ENCODE data around the gene GSE1. TPM values are rescaled to one million over a fixed set of nuclear protein-coding genes. Genes with fewer than 3 reads are reported as not detected.

Gene GSE1
- total and polyA plus RNA-seq, 2 of the 13 experiments (the other 11 are each of a cell fraction or from before 2014, with no cell fraction given), result 16.1 to 31.2 TPM

- no peak overlapping the region for H3K27ac ChIP-seq (ENCODE audit: extremely low read length, insufficient read depth, low read length)
- 0 out of 2 replicates have a peak, but pooled peaks cover 5% of the 10 kb centered on the region for H3K4me1 ChIP-seq (ENCODE audit: insufficient read depth, low read length)
- no peak overlapping the region for H3K4me2 ChIP-seq (ENCODE audit: low read depth, low read length)
- in situ Hi-C loops (cut with HindIII; ENCODE audit: extremely low pct_ligation_motif_present, low pct_unique_long_range_greater_than_20kb), result loop anchor here (5.0 kb wide), 1 partner anchor 60 kb away; no protein-coding TSS in a partner anchor
- no peak overlapping the region for H3K4me3 ChIP-seq (replicated peaks in 1 of 3; ENCODE audit: insufficient read depth in 1 of 3, low read depth in 2 of 3, low read length in 3 of 3)
- peak; percentile 43 for FAIRE-seq
- no peak overlapping the region for H2AFZ ChIP-seq (ENCODE audit: low read length)
- H3K36me3 ChIP-seq (replicated peaks in 1 of 2; ENCODE audit: control insufficient read depth in 1 of 2, insufficient read depth in 2 of 2, low read length in 2 of 2), result no peaks in the 10 kb centered on the region
- peaks cover 7 to 36% of the 10 kb centered on the region in 2 experiments; a peak in 4 of 5 replicates for H3K27me3 ChIP-seq (ENCODE audit: control insufficient read depth in 1 of 2, insufficient read depth in 2 of 2, low read length in 2 of 2)
- H3K9ac ChIP-seq (ENCODE audit: insufficient read depth, low read depth, low read length), result no peak overlapping the region
- ATAC-seq, result peak; percentile 72
- no peaks in the 10 kb centered on the region for H3K79me2 ChIP-seq (ENCODE audit: insufficient read depth, low read length)
- WGBS (ENCODE audit: low lambda C conversion rate), result 16% methylated on average over 16 of the region's 21 CpGs
- POLR2A ChIA-PET, result no interaction called here
- intact Hi-C loops (cut with micrococcal nuclease; ENCODE audit: unreplicated experiment), result loop anchor here (1.0 to 10.0 kb wide), 2 partner anchors 42 to 323 kb away; no protein-coding TSS in a partner anchor
- peaks cover 3% of the 10 kb centered on the region; the same call in 1 of the 2 replicates for H4K20me1 ChIP-seq (ENCODE audit: insufficient read depth, low read length)
- CTCF ChIA-PET (ENCODE audit: low intra/inter-chr PET ratio, low total read pairs), result interaction anchor here (0.7 to 2.9 kb wide), 7 partner anchors 42 to 370 kb away, joined by 3 to 18 read pairs (median 5); no protein-coding TSS in a partner anchor
- DNase-seq (ENCODE audit: low spot score), result peak; percentile 60
- no TSS peak for BruUV-seq (replicated peaks)
- H3K9me3 ChIP-seq (ENCODE audit: low read length), result no peaks in the 10 kb centered on the region
- TF ChIP-seq GABPB1 (CRISPR knock-in tag; IDR thresholded peaks at IDR 0.05), result 0 out of 2 replicates have a peak, but pooled peaks have one; percentile 39
- peak; percentile 49; the same call in 1 of the 2 replicates for TF ChIP-seq FOXC1 (CRISPR knock-in tag; IDR thresholded peaks at IDR 0.05; ENCODE audit: borderline replicate concordance)
- peak; percentile 80 for TF ChIP-seq ARID3A (IDR thresholded peaks at IDR 0.05; ENCODE audit: low read depth, low read length)
- TF ChIP-seq HNRNPL (IDR thresholded peaks at IDR 0.05; ENCODE audit: low read depth, low read length), result peak; percentile 91; the same call in 1 of the 2 replicates
- TF ChIP-seq, protein P1, sequence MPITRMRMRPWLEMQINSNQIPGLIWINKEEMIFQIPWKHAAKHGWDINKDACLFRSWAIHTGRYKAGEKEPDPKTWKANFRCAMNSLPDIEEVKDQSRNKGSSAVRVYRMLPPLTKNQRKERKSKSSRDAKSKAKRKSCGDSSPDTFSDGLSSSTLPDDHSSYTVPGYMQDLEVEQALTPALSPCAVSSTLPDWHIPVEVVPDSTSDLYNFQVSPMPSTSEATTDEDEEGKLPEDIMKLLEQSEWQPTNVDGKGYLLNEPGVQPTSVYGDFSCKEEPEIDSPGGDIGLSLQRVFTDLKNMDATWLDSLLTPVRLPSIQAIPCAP (CRISPR knock-in tag; IDR thresholded peaks at IDR 0.05; ENCODE audit: low read depth), result no peak
- TF ChIP-seq, protein P2, sequence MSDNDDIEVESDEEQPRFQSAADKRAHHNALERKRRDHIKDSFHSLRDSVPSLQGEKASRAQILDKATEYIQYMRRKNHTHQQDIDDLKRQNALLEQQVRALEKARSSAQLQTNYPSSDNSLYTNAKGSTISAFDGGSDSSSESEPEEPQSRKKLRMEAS (IDR thresholded peaks at IDR 0.05), result 0 out of 2 replicates have a peak, but pooled peaks have one; percentile 27
- TF ChIP-seq TCF12 (IDR thresholded peaks at IDR 0.05), result no peak
- 0 out of 2 replicates have a peak, but pooled peaks have one; percentile 3 for TF ChIP-seq TCF12 (CRISPR knock-in tag; IDR thresholded peaks at IDR 0.05)
- TF ChIP-seq KDM2A (CRISPR knock-in tag; IDR thresholded peaks at IDR 0.05; ENCODE audit: borderline replicate concordance, low read depth), result peak; percentile 33; the same call in 1 of the 2 replicates
- 0 out of 2 replicates have a peak, but pooled peaks have one; percentile 59 for TF ChIP-seq ZNF350 (CRISPR knock-in tag; IDR thresholded peaks at IDR 0.05; ENCODE audit: borderline replicate concordance, low read depth)
- 0 out of 2 replicates have a peak, but pooled peaks have one; percentile 17 for TF ChIP-seq SUZ12 (IDR thresholded peaks at IDR 0.05; ENCODE audit: low read depth, low read length)
- TF ChIP-seq STAG1 (CRISPR knock-in tag; IDR thresholded peaks at IDR 0.05), result peak; percentile 92
- TF ChIP-seq CBX5 (CRISPR knock-in tag; IDR thresholded peaks at IDR 0.05; ENCODE audit: borderline replicate concordance), result peak; percentile 41; the same call in 1 of the 2 replicates
- TF ChIP-seq RBAK (CRISPR knock-in tag; IDR thresholded peaks at IDR 0.05), result no peak
- peak; percentile 72; the same call in 1 of the 2 replicates for TF ChIP-seq MIXL1 (CRISPR knock-in tag; IDR thresholded peaks at IDR 0.05)
- 0 out of 2 replicates have a peak, but pooled peaks have one; percentile 24 for TF ChIP-seq PCBP1 (IDR thresholded peaks at IDR 0.05; ENCODE audit: borderline replicate concordance, low read depth, low read length)
- peak; percentile 87 for TF ChIP-seq RAD21 (CRISPR knock-in tag; IDR thresholded peaks at IDR 0.05)
- 0 out of 2 replicates have a peak, but pooled peaks have one; percentile 10 for TF ChIP-seq RARA (CRISPR knock-in tag; IDR thresholded peaks at IDR 0.05)
- TF ChIP-seq ZNF12 (CRISPR knock-in tag; IDR thresholded peaks at IDR 0.05), result no peak
- no peak for TF ChIP-seq ZNF567 (CRISPR knock-in tag; IDR thresholded peaks at IDR 0.05; ENCODE audit: borderline replicate concordance)
- TF ChIP-seq XRCC5 (optimal IDR thresholded peaks at IDR 0.05; ENCODE audit: low read length), result peak; percentile 71
- TF ChIP-seq ZFP41 (CRISPR knock-in tag; IDR thresholded peaks at IDR 0.05; ENCODE audit: borderline replicate concordance), result no peak
Observed at GRCh38 chr16:85717393-85718152, 104.5 kb downstream of the GSE1 start.
